ENCODE data around the gene ATXN7L3.
A peak's percentile ranks its signal among the peaks of the same experiment; 100 is the strongest.
"Not testable (repeated sequence)": the region's sequence is repeated elsewhere in the genome, so short reads cannot be mapped to it uniquely, and the experiment has no call there.

Gene ATXN7L3, protein sequence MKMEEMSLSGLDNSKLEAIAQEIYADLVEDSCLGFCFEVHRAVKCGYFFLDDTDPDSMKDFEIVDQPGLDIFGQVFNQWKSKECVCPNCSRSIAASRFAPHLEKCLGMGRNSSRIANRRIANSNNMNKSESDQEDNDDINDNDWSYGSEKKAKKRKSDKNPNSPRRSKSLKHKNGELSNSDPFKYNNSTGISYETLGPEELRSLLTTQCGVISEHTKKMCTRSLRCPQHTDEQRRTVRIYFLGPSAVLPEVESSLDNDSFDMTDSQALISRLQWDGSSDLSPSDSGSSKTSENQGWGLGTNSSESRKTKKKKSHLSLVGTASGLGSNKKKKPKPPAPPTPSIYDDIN

DNA sequence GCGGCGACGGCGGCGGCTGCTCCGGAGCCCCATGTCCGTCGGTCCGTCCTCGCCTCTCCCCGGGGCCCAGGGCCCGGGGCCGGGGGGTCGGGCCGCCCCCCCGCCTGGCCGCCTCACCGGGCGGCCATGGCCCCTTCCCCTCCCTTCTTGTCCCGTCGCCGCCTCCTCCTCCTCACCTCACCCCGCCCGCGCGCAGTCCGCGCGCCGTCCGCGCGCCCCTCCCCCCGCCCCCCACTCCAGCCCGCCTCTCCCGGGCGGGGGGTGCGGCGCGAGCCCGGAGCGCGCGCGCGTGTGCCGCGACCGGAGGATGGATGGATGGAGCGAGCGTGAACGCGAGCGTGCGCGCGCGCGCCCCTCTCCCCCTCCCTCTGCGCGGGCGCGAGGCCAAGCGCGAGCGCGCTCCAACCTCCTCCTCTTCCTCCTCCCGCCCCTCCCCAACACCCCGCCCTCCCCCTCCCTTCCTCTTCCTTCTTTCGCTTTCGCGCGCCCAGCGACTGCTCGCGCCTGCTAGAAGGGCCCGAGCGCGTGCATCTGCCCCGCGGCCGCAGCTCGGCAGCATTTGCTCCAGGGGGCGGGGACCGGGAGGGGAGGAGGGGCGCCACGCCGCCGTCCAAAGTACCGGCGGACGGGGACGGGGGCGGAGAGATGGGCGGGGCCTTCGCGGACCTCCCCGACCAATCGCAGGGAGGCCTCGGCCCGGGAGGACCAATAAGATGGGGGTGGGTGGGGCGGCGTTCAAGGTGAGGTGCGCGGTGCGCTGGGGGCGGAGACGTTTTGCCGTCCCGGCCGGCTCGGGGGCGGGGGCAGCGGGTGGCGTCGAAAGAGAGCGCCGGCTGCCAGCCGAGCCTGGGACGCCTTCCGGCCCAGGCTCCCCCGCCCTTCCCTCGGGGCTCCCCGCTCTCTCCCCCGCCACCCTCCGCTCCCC, at the start of gene ATXN7L3:
Gene ATXN7L3 (minus strand): TSS at position 332 of the 925 bp plus-strand sequence. CDS start 1,814 bp downstream, outside the sequence.
- in situ Hi-C loops (cut with HindIII; ENCODE audit: low sequenced_read_pairs): no loop called here
- TF ChIP-seq, protein P1, sequence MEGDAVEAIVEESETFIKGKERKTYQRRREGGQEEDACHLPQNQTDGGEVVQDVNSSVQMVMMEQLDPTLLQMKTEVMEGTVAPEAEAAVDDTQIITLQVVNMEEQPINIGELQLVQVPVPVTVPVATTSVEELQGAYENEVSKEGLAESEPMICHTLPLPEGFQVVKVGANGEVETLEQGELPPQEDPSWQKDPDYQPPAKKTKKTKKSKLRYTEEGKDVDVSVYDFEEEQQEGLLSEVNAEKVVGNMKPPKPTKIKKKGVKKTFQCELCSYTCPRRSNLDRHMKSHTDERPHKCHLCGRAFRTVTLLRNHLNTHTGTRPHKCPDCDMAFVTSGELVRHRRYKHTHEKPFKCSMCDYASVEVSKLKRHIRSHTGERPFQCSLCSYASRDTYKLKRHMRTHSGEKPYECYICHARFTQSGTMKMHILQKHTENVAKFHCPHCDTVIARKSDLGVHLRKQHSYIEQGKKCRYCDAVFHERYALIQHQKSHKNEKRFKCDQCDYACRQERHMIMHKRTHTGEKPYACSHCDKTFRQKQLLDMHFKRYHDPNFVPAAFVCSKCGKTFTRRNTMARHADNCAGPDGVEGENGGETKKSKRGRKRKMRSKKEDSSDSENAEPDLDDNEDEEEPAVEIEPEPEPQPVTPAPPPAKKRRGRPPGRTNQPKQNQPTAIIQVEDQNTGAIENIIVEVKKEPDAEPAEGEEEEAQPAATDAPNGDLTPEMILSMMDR (IDR thresholded peaks at IDR 0.05; ENCODE audit: low read depth, low read length): no peak

DNA sequence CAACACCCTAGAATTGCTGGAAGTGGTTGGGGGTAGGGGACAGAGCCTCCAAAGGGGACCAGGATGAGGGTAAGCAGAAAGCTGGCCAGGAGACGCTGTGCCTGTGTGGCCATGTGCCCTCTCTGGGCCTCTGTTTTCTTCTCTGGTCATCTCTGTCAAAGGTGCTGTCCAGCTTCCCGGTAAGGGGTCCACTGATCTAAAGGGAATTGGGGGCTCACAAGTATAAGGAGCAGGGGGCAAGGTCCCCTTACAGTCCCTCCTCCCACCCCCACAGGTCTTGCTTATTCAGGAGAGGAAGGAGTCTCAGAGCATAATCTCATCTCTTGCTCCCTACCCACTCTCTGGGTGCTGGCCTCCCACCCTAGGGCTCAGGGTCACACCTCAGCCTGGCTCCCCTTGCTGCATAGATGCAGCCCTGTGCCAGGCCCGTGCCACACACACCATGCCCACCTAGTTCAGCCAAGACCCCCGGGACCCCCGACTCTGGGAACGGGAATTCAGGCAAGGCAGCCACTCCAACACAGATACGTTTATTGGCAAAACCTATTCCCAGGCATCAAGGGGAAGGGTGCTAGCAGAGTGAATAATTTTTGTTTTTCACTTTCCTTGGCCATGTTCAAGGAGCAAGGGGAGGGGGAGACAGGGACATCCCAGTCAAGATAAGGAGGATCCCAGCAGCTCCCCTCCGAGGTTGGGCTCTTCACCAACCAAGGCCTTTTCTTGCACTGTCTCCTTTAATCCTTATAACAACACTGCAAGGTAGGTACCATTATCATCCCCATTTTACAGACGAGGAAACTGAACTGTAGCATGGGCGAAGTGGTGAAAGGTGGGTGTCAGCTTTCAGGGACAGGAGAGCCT, 48.4 kb upstream of the ATXN7L3 start:
- in situ Hi-C loops (cut with HindIII; ENCODE audit: low sequenced_read_pairs): no loop called here
- H3K4me3 ChIP-seq (ENCODE audit: low read depth, low read length): no peak overlapping the region
- no peak for DNase-seq (ENCODE audit: low read depth, low spot score)
- TF ChIP-seq, protein P1 (IDR thresholded peaks at IDR 0.05; ENCODE audit: low read depth, low read length): no peak

More for the DNA sequence above, at the start of gene ATXN7L3:
- peak; percentile 99 for DNase-seq (ENCODE audit: low read depth, low spot score)
- peak within 1 kb of the TSS; percentile 77 for H3K4me3 ChIP-seq (ENCODE audit: low read depth, low read length)

DNA sequence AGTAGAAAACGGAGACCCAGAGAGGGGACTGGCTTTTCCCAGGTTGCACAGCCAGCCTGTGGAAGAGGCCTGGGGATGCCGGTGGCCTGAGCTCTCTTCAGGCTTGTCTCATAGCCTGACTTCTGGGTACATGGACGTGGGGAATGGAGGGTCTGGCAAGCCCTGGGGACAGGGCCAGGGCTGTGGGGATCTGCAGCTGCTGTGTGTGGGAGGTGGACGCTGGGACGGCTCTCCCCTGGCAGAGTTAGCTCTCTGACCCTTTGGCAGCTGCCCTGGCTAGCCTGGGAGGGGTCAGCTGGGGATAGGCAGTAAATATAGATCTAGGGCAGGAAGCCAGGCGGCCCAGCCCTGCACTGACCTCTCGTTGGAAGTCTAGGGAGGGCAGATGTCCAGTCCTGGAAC, 47.8 kb upstream of the ATXN7L3 start:
- TF ChIP-seq, protein P1 (IDR thresholded peaks at IDR 0.05; ENCODE audit: low read depth, low read length): no peak
- in situ Hi-C loops (cut with HindIII; ENCODE audit: low sequenced_read_pairs): no loop called here
- H3K4me3 ChIP-seq (ENCODE audit: low read depth, low read length): no peak overlapping the region

DNA sequence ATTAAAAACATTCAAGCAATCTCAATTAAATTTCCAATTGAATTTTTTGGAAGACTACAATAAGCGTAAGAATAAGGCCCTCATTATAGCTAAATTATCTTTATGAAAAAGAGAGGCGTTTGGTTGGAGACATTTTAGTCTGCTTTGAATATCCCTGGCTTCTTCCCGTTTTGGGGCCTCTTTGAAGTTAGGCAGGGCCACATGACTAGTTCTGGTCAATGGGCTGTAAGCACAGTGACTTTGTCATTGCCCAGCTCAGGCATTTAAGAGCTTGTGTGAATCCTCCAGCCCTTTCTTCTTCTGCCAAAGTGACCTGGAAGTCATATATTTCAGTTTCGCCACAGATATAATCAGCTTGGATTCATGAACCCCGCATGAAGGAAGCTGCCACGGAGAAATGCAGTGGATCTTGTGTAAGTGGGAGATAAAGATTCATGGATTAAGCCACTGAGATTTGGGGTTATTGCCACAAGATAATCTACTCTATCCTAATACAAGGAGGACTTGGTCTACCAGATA, 41.5 kb upstream of the ATXN7L3 start:
- H3K4me3 ChIP-seq (ENCODE audit: low read depth, low read length): no peak overlapping the region
- TF ChIP-seq, protein P1 (IDR thresholded peaks at IDR 0.05; ENCODE audit: low read depth, low read length): no peak
- DNase-seq (ENCODE audit: low read depth, low spot score): no peak
- in situ Hi-C loops (cut with HindIII; ENCODE audit: low sequenced_read_pairs): no loop called here

More for the DNA sequence above, 47.8 kb upstream of the ATXN7L3 start:
- DNase-seq (ENCODE audit: low read depth, low spot score): no peak

DNA sequence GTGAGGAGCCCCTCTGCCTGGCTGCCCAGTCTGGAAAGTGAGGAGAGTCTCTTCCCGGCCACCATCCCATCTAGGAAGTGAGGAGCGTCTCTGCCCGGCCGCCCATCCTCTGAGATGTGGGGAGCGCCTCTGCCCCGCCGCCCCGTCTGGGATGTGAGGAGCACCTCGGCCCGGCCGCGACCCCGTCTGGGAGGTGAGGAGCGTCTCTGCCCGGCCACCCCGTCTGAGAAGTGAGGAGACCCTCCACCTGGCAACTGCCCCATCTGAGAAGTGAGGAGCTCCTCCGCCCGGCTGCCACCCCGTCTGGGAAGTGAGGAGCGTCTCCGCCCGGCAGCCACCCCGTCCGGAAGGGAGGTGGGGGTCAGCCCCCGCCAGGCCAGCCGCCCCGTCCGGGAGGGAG, 38.2 kb upstream of the ATXN7L3 start:
- in situ Hi-C loops (cut with HindIII; ENCODE audit: low sequenced_read_pairs); DNase-seq (ENCODE audit: low read depth, low spot score): not testable (repeated sequence)

DNA sequence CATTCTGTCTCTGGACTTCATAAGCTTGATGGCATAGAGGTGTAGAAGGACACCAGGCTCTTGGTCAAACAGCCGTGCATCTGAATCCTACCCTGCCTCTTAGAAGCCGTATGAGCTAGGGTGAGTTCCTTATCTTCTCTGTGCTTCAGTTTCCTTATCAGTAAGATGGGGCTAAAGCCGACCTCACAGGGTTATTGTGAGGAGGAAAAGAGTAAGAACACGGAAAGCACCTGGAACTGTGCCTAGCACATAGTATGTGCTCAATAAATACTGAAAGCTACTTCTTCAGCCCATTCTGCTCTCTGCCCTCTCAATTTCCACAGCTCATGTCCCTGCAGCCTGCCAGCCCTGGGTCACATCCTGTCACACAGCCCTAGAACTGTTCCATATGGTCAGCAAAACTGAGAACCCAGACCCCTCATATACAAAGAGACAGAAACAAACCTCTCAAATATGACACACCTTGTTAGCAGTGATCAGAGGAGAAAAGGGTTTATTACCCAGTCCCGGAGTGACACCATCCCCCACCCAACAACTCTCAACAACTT, 36.8 kb upstream of the ATXN7L3 start:
- TF ChIP-seq, protein P1 (IDR thresholded peaks at IDR 0.05; ENCODE audit: low read depth, low read length): no peak
- DNase-seq (ENCODE audit: low read depth, low spot score): no peak
- H3K4me3 ChIP-seq (ENCODE audit: low read depth, low read length): no peak overlapping the region
- in situ Hi-C loops (cut with HindIII; ENCODE audit: low sequenced_read_pairs): no loop called here

More for the DNA sequence above, 38.2 kb upstream of the ATXN7L3 start:
- not testable (repeated sequence) for H3K4me3 ChIP-seq (ENCODE audit: low read depth, low read length)
